HK-2 (cell line): ENCODE measurements around the gene LYRM1.
A peak's percentile ranks its signal among the peaks of the same experiment; 100 is the strongest.

Experiments used
- DNase-seq: peaks from one replicate; pipeline ENCODE4 v3.0.0-alpha.2; 2018; ENCODE audit not compliant: unreplicated experiment

Gene LYRM1

GRCh38 chr16:20871941-20872815 is 28.4 kb upstream of the LYRM1 start:
- DNase-seq, result no peak

- no peak for DNase-seq
Measured at GRCh38 chr16:20873331-20873730, 27.2 kb upstream of the LYRM1 start.

DNA sequence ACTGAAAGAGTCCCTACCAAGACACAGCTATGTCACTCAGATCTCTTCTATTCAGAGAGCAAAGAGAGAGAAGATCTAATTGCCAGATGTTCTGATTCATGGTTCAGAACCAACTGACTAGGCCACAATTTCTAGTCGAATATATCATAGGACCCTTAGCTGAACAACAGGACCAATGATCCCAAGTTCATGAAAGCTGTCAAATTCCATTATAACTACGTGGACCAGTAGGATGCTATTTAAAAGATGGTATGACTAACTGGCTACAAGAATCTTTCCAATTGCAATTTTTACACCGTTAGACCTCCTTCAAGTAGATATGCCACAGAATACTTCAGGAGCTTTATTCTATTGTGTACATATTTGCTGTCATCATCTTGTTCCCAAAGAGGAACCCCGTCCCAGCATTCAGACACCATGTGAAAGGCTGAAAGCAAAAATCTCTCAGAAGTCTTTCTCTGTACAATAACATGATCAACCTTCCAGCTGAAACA is 26.4 kb upstream of the LYRM1 start:
- no peak for DNase-seq

DNA sequence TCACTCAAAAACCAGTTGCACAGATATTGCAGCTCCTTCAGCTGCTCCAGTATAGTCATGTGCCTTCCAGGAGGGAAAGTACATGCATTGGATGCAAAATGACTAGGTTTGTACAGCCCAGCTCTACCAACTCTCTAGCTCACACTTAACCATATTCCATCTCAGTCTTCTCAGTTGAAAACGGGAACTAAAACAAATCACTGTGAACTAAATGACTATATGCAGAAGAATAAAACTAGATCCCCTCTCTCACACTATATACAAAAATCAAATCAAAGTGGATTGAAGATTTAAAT is 25.3 kb upstream of the LYRM1 start:
- DNase-seq, result no peak

DNA sequence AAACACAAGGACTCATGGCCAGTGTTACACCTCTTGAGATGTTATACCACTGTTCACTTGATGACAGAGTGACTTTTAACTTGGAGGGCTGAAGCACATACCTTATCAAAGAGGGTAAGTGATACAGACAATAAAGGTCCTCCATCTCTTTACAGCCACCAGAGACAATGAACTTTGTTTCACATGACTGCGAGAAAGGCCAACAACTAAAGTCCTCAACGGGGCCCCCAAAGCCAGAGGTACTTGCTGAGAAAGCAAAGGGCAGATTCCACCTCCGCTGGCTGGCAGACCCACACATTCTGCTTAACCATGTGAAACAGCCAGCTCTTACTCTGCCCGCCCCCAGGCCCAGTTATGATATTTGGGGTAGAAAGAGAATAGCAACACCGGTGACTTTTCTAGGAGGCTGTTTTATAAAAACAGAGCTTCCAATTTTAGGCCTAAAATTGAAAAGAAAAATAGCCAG is 21.9 kb upstream of the LYRM1 start:
- peak; percentile 31 for DNase-seq

GRCh38 chr16:20879175-20880040 is 21.2 kb upstream of the LYRM1 start:
- DNase-seq, result no peak

DNA sequence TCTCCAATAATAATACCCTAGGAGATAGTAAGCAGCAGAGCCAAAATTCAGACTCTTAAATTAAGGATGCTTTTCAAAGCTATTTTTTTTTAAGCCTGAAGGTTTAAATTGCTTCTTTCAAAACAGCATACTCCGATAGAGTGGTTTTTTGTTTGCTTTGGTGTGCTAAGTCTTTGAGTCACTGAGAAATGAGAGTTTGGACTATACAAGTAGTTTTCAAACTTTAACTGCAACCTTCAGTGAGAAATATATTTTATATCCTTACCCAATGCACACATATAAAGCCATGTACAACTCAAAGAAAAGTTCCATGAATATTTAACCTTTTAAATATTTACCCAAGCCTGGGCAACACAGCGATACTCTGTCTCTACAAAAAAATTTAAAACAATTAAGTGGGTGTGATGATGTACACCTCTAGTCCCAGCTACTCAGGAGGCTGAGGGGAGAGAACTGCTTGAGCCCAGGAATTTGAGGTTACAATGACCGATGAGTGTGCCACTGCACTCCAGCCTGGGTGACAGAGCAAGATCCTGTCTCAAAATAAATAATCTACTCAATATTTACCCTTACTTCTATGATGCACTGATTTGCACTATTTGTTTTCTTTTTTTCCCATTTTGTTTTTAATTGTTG is 19.6 kb upstream of the LYRM1 start:
- no peak for DNase-seq

GRCh38 chr16:20881503-20881878 is 19.1 kb upstream of the LYRM1 start:
- no peak for DNase-seq

- no peak for DNase-seq
Measured at GRCh38 chr16:20883554-20884239, 16.9 kb upstream of the LYRM1 start.

DNA sequence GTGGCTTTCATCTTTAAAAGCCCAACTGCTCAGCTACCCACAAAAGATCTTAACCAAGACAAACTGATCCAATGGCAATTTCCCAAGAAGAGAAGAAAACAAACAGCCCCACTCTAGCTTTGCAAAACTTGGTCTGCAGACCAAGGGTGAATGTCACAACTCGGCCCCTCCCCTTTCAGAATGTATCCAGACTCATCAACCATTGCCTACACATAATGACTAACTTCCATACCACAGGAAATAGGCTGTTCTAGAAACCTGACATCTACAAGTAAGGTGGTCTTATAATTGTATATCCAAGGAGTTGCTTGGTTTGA is 16.4 kb upstream of the LYRM1 start:
- no peak for DNase-seq

DNA sequence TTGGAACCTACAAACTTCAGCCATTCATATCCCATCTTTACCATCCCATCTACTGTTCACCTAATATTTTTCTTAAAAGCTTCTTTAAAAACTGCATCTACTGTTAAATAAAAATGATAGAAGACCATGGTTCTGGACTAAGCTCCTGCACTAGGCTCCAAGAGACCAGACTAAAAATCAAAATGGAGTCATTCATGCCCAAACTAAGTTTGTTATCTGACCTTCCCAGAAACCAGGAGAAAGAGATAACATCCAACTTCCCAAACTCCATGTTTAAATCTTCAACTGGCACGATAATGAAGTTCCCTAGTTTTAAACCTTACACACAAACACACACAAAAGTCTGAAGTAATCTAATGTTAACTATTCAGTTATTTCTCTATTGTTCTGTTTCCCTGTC is 14.3 kb upstream of the LYRM1 start:
- no peak for DNase-seq

DNA sequence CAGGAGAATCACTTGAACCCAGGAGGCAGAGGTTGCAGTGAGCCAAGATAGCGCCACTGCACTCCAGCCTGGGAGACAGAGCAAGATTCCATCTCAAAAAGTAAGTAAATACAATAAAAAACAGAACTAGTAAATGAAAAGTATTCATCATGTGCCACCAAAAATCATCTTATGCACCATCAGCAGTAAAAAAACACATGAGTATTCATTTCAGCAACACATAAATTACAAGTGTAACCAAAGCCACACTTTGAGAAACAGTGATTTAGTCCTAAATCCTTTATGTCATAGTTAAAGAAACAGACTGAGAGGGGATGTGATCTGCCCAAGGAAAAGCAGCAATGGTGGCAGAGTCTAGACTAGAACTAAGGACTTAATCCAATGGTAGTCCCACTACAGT is 13.4 kb upstream of the LYRM1 start:
- DNase-seq, result no peak

DNA sequence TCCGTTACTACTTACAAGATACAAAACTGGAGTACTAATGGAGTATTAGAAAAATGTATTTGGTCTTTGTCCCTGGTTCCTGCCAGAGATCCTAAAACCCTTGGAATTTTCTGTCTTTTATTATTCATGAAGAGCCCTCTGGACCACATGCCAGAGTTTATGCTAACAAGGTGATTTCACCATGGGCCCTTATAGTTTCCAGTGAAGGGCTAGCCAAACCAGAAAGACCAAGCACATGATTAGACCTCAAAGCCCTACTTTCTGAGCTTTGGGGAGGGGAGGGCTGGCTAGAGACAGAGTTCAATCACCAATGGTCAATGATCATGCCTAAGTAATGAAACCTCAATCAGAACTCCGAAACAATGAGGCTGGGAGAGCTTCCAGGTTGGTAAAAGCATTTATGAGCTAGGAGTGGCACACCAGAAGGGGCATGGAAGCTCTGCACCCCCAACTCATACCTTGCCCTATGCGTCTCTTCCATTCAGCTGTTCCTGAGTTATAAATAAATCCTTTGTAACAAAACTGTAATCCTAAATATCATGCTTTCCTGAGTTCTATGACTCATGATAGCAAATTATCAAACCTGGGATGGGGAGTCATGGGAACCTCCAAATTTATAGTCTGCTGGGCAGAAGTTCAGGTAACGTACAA is 10.8 kb upstream of the LYRM1 start:
- no peak for DNase-seq

DNA sequence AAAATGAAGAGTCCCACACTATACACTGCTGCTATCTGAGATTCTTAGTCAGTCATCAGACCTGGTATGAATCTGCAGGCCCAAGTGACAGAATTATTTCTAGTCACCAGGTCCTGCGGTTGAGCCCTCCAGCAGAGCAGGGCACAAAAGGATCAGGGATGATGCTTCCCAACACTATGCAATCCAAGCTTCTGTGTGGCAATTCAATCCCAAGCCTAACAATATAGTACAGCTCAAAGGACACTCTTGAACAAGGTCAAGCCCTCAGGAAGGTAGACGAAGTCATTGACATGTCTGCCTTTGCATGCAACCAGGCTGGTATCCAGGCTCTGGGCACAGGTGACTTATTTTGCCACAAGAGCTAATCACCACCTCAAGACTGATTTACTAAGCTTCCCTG is 6.2 kb upstream of the LYRM1 start:
- DNase-seq, result no peak

GRCh38 chr16:20897253-20897897 is 3.2 kb upstream of the LYRM1 start:
- no peak for DNase-seq

DNA sequence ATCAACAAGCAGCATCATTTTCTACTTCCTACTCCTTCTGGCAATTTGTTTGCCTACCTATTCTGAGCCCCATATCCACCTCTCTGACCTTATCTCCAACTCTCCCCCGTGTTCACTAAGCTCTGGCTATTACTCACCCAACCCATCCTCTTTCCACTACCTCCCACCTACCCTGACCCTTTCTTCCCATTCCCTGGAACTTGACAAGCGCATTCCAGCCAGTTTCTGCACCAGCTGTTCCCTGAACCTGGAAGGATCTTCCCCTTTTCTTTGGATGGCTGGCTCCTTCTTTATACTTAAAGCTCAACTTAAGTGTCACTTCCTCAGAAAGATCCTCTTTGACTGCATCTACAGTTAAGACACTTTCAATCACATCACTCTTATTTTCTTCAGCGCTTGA is 2.6 kb upstream of the LYRM1 start:
- no peak for DNase-seq

DNA sequence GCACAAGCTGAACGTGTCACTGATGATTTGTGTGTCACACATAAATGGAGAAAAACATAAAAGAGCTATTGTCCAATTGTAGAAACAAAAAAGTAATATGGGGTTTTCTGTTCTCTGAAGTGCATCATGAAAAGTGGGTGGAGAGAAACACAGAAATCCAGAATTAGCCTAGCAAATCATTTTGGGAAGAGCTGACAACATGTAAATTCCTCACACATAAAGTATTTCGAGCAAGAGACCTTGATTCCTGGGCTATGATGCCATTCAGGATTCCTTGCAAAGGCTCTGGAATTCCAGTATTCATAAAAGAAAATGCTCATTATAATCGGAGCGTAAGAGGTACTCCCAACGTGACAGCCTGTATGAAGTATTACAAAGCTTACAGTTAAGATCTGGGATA is 1.5 kb upstream of the LYRM1 start:
- DNase-seq, result no peak

DNA sequence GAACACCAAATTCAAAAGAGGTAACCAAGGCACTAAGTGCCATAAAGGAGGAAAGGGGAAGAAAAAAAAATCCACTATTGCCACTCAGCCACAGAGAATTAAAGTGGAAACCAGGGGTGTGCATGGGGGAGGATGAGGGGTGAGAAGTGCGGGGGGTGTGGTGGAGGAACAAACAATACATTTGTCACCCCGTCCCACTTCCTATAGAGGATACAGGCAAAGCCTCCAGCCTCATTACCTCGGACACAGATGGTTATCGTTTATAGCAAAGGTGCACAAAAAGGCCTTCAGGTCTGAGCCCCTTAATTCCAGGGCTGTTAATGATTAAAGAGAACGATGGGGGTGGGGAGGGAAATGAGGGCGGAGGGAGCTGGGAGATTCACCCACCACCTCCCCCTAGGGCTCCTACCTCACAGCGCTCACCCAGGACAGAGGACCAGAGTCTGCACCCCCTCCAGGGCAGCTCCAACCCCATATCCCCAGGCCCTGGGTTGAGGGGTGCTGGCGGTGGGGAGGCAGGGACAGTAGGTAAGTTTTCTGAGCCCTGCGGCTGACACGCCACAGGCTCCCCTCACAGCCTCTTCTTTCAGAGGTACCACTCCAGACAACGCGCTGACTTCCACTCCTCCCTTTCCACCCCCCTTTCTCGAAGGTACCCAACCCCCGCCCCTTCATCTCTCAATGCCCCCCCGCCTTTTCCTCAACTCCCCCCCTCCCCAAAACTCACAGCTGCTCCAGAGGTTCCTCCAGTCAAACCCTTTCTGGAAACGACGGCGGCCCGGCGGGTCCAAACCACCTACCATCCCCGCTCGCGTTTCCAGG is 883 bp upstream of the LYRM1 start:
- DNase-seq, result no peak

GRCh38 chr16:20901068-20901435 is 481 bp downstream of the LYRM1 start:
- peak; percentile 25 for DNase-seq

DNA sequence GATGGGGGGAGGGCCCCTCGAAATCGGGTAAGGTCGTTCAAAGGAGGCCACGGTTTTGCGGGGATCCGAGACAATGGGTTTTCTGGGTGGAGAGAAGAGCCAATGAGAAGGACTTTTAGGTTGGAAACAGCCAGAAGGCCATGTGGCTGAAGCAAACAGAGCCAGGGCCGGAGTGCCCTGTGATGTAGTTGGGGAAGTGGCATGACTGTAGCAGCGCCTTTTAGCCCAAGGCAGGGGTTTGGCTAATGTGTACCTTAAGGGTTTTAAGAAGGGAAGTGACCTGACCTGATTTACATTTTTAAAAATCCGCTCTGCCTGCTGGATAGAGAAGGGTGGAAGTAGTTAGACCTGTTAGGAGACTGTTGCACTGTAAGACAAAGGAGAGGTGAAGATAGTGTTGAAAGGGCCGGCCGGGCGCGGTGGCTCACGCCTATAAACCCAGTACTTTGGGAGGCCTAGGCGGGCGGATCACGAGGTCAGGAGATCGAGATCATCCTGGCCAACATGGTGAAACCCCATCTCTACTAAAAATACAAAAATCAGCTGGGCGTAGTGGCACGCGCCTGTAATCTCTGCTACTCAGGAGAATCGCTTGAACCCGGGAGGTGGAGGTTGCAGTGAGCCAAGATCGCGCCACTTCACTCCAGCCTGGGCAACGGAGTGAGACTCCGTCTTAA is 1.0 kb downstream of the LYRM1 start:
- DNase-seq, result peak; percentile 41
